Right atrium auricular region (tissue), 2 donors: ENCODE results near the gene PPP1R1A. TPM values are rescaled to one million over a fixed set of nuclear protein-coding genes. Genes with fewer than 3 reads are reported as not detected.

Experiments
- DNase-seq: peaks from one replicate; pipeline ENCODE4 v3.0.0-alpha.2; 2019; ENCODE audit warnings: low spot score
- H3K27ac ChIP-seq, 2 donors: fragments of 200-600 bp; sonication (generic); 1 replicate in 1 of 2; 2 replicates in 1 of 2; pipeline ENCODE4 v1.5.1; 2016 to 2019
- H3K27me3 ChIP-seq, 2 donors: fragments of 200-600 bp; sonication (generic); one replicate each; pipeline versions ENCODE4 v1.5.1 to v1.6.0; 2017 to 2019
- H3K36me3 ChIP-seq: fragments of 200-600 bp; sonication (generic); one replicate; pipeline ENCODE4 v1.5.1; 2016
- H3K4me1 ChIP-seq, 2 donors: fragments of 200-600 bp; sonication (generic); one replicate each; pipeline versions ENCODE4 v1.5.1 to v1.6.0; 2017 to 2019
- H3K4me3 ChIP-seq, 2 donors: fragments of 200-600 bp; sonication (generic); 1 replicate in 1 of 2; 2 replicates in 1 of 2; pipeline ENCODE4 v1.5.1; 2017 to 2019; ENCODE audit warnings: mild to moderate bottlenecking in 1 of 2, moderate library complexity in 1 of 2
- H3K9me3 ChIP-seq, 2 donors: fragments of 200-600 bp; sonication (generic); one replicate each; pipeline ENCODE4 v1.5.1; 2019
- CTCF ChIP-seq, 2 donors: fragments of 200-600 bp; sonication (generic); IDR thresholded peaks; one replicate each; pipeline ENCODE4 v1.5.1; 2019; ENCODE audit warnings: antibody characterized with exemption in 2 of 2
- total RNA-seq, 2 donors: library from RNA; depleted of rRNA; stranded (reverse); fragments of >200 nt; gene quantifications; one replicate each; pipeline ENCODE4 v1.1.0, GENCODE V29; 2016

Gene PPP1R1A
- total RNA-seq, 2 donors from 2014 or later, result 104 to 111 TPM

DNA sequence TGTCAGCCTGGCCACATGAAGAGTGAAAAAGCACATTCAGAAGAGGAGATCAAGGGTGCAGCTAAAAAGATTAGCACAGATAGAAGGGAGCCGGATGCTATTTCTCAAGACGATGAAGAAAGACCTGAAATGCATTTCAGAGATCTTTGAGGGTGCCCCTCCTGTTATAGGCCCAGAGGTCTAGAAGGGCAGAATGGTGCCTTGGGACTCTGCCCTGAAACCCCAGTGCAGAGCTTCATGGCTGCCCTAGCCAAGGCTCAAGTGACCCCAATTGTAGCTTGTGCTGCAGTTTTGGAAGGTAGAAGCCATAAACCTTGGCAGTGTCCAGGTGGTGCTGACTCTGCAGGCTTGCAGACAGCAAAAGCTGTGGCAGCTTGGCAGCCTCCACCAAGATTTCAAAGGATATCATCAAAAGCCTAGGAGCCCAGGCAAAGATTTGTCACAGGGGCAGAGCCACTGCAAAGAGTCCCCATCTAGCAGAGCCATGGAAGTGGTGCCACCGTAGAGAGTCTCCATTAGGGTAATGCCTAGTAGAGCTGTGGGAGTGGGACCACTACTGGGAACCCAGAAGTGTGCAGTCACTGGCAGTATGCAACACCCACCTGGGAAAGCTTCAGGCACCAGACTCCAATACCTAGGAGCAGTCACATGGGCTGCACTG is 39.9 kb upstream of the PPP1R1A start:
- no peaks in the 10 kb centered on the region for H3K27me3 ChIP-seq
- no peak for TF ChIP-seq CTCF (IDR thresholded peaks at IDR 0.05)
- no peaks in the 10 kb centered on the region for H3K4me1 ChIP-seq
- DNase-seq, result no peak
- no peak overlapping the region for H3K27ac ChIP-seq
- H3K36me3 ChIP-seq, result no peaks in the 10 kb centered on the region
- no peaks in the 10 kb centered on the region for H3K9me3 ChIP-seq
- no peak overlapping the region for H3K4me3 ChIP-seq

- no peaks in the 10 kb centered on the region for H3K9me3 ChIP-seq
- H3K27ac ChIP-seq, result no peak overlapping the region
- no peaks in the 10 kb centered on the region for H3K4me1 ChIP-seq
- no peak for TF ChIP-seq CTCF (IDR thresholded peaks at IDR 0.05)
- H3K4me3 ChIP-seq, result no peak overlapping the region
- no peaks in the 10 kb centered on the region for H3K27me3 ChIP-seq
- H3K36me3 ChIP-seq, result no peaks in the 10 kb centered on the region
- no peak for DNase-seq
Measured at GRCh38 chr12:54627304-54627703, 38.8 kb upstream of the PPP1R1A start.

DNA sequence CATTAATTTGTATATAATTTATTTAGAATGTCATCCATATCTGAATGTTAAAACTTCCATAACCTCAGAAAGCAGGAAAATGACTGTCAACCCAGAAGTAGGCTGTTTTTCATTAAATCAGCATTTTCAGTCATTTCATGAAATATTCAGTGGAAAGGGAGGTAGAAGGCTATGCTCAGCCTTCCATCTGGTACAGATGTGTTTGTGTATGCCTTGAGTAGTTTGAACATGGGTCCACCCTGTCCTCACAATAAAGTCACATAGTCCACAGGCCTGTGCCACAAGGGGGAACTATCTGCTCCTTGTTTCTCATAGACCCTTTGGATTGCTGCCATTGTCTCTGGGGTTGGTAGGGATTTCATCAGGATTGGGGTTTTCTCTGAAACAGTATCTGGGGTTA is 37.1 kb upstream of the PPP1R1A start:
- H3K4me1 ChIP-seq, result no peaks in the 10 kb centered on the region
- H3K9me3 ChIP-seq, result no peaks in the 10 kb centered on the region
- no peak overlapping the region for H3K4me3 ChIP-seq
- no peak overlapping the region for H3K27ac ChIP-seq
- H3K27me3 ChIP-seq, result no peaks in the 10 kb centered on the region
- no peaks in the 10 kb centered on the region for H3K36me3 ChIP-seq
- no peak for DNase-seq
- TF ChIP-seq CTCF (IDR thresholded peaks at IDR 0.05), result no peak

DNA sequence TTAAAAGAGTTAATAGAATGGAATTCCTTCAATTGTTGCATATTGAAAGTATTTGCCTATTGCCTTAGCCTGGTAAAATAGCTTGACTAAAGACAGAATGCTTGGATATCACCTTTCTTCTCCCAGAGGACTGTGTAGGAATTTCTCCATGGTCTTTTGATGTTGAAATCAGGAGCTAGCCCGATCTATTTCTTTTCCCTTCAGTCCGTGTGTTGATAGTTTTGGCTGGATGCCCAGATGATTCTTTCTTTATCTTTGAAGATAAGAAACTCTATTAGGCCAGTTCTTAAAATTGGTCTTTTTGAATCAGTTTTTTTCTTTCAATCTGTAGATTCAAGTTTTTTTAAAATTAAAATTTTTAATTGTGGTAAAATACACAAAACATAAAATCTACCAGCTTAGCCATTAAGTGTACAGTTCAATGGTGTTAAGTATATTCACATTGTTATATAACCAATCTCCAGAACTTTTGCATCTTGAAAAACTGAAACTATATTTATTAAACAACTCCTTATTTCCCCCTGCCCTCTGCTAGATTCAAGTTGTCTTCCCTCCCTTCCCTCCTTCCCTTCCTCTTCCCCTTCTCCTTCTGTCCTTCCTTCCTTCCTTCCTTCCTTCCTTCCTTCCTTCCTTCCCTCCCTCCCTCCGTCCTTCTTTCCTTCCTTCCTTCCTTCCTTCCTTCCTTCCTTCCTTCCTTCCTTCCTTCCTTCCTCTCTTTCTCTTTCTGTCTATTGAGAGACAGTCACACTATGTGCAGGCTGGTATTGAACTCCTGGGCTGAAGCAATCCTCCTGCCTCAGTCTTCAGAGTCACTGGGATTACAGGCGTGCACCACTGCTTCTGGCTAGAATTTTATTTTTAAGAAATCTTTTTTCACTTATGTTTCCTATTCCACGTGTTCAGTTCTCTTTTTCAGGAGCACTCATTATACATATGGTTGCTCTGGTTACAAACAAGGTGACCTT is 36.1 kb upstream of the PPP1R1A start:
- Histone ChIP-seq H3K9me3 (no peaks in the 10 kb centered on the region), H3K36me3 (no peaks in the 10 kb centered on the region), H3K27ac (no peak overlapping the region), H3K4me1 (no peaks in the 10 kb centered on the region), H3K27me3 (no peaks in the 10 kb centered on the region), H3K4me3 (no peak overlapping the region)
- no peak for TF ChIP-seq CTCF (IDR thresholded peaks at IDR 0.05)
- DNase-seq, result no peak

GRCh38 chr12:54622463-54623183 is 34.2 kb upstream of the PPP1R1A start:
- Histone ChIP-seq H3K36me3 (no peaks in the 10 kb centered on the region), H3K27ac (no peak overlapping the region), H3K27me3 (no peaks in the 10 kb centered on the region), H3K4me3 (no peak overlapping the region), H3K9me3 (no peaks in the 10 kb centered on the region), H3K4me1 (no peaks in the 10 kb centered on the region)
- DNase-seq, result no peak
- TF ChIP-seq CTCF (IDR thresholded peaks at IDR 0.05), result no peak
